Common myeloid progenitor, CD34-positive (primary cell): ENCODE data around the gene ABHD12B.
A peak's percentile ranks its signal among the peaks of the same experiment; 100 is the strongest.
"Not testable (repeated sequence)": the region's sequence is repeated elsewhere in the genome, so short reads cannot be mapped to it uniquely, and the experiment has no call there.

Experiments used
- CTCF ChIA-PET: fragments of 350-600 bp; sonication (Branson Sonifier 250); formaldehyde crosslinking; loops from one replicate; lab custom pipeline; 2021; ENCODE audit warnings: antibody characterized with exemption; lab: Charles Lee
- POLR2A ChIA-PET: fragments of 350-600 bp; sonication (Branson Sonifier 250); formaldehyde crosslinking; loops from one replicate; lab custom pipeline; 2021; ENCODE audit warnings: antibody characterized with exemption; lab: Charles Lee
- DNase-seq, 3 donors: peaks; one replicate each; pipeline versions ENCODE4 v3.0.0 to v3.0.0-alpha.2; 2013
- H3K27ac ChIP-seq, 2 experiments: 1 replicate in 1 of 2; 2 replicates in 1 of 2; pipeline ENCODE4 v1.7.0; 2013; ENCODE audit warnings: inconsistent platforms in 2 of 2, low read length in 2 of 2, mild to moderate bottlenecking in 2 of 2, low read depth in 1 of 2, moderate library complexity in 1 of 2; ENCODE audit not compliant: severe bottlenecking in 2 of 2, insufficient read depth in 1 of 2, poor library complexity in 1 of 2
- H3K27me3 ChIP-seq, 5 experiments: replicated peaks in 2 of 5; 1 replicate in 3 of 5; 2 replicates in 2 of 5; pipeline versions ENCODE4 v1.6.1 to v1.7.0; 2013; ENCODE audit warnings: low read length in 4 of 5, mild to moderate bottlenecking in 2 of 5, moderate library complexity in 2 of 5, inconsistent platforms in 1 of 5; ENCODE audit not compliant: insufficient read depth in 5 of 5, control insufficient read depth in 4 of 5
- H3K36me3 ChIP-seq, 4 experiments: 1 replicate in 2 of 4; 2 replicates in 2 of 4; pipeline versions ENCODE4 v1.6.1 to v1.7.0; 2013; ENCODE audit warnings: low read length in 3 of 4, control low read depth in 1 of 4, mild to moderate bottlenecking in 1 of 4; ENCODE audit not compliant: control insufficient read depth in 4 of 4, insufficient read depth in 4 of 4
- H3K4me1 ChIP-seq, 4 experiments: 1 replicate in 3 of 4; 2 replicates in 1 of 4; pipeline versions ENCODE4 v1.6.1 to v1.7.1; 2013; ENCODE audit warnings: low read length in 3 of 4, mild to moderate bottlenecking in 3 of 4, control low read depth in 1 of 4, inconsistent platforms in 1 of 4, moderate library complexity in 1 of 4; ENCODE audit not compliant: control insufficient read depth in 4 of 4, insufficient read depth in 4 of 4; ENCODE audit errors: control extremely low read depth in 1 of 4
- H3K4me3 ChIP-seq, 7 experiments: 1 replicate in 4 of 7; 2 replicates in 3 of 7; pipeline versions ENCODE4 v1.5.1 to v1.7.0; 2013; ENCODE audit warnings: mild to moderate bottlenecking in 7 of 7, low read length in 6 of 7, moderate library complexity in 6 of 7, inconsistent platforms in 2 of 7, low read depth in 2 of 7, control low read depth in 1 of 7; ENCODE audit not compliant: insufficient read depth in 4 of 7, control insufficient read depth in 1 of 7; ENCODE audit errors: extremely low read depth in 1 of 7
- H3K9me3 ChIP-seq, 5 experiments: 1 replicate in 4 of 5; 2 replicates in 1 of 5; pipeline versions ENCODE4 v1.6.1 to v1.7.1; 2013; ENCODE audit warnings: low read length in 4 of 5, mild to moderate bottlenecking in 2 of 5, inconsistent platforms in 1 of 5, low read depth in 1 of 5, moderate library complexity in 1 of 5; ENCODE audit not compliant: control insufficient read depth in 4 of 5, insufficient read depth in 2 of 5; ENCODE audit errors: control extremely low read depth in 1 of 5
- WGBS: methylation state at CpG from one replicate; pipeline ENCODE4 v1.1.5; 2013; ENCODE audit not compliant: insufficient coverage; 5-methylcytosine and 5-hydroxymethylcytosine counted together

The ABHD12B gene

GRCh38 chr14:50919524-50919923, 47.7 kb downstream of the ABHD12B start:
- H3K4me3 ChIP-seq, POLR2A ChIA-PET, CTCF ChIA-PET, H3K27ac ChIP-seq, H3K27me3 ChIP-seq, H3K9me3 ChIP-seq, DNase-seq, H3K4me1 ChIP-seq: not testable (repeated sequence)
- 100% methylated on average over 2 of the region's 5 CpGs for WGBS
- H3K36me3 ChIP-seq = peaks cover 20 to 86% (median 61%) of the 10 kb centered on the region in 4 experiments

- no peaks in the 10 kb centered on the region for H3K9me3 ChIP-seq
- no peaks in the 10 kb centered on the region for H3K27me3 ChIP-seq
- H3K4me3 ChIP-seq = no peak overlapping the region
- CTCF ChIA-PET = no interaction called here
- WGBS = 95% methylated on average over 7 of the region's 9 CpGs
- no peak for DNase-seq
- peaks cover 5 to 9% (median 8%) of the 10 kb centered on the region in 4 experiments for H3K4me1 ChIP-seq
- POLR2A ChIA-PET = no interaction called here
- peaks cover 17 to 83% (median 53%) of the 10 kb centered on the region in 4 experiments for H3K36me3 ChIP-seq
- no peak overlapping the region for H3K27ac ChIP-seq
Observed at GRCh38 chr14:50920482-50921230, 48.8 kb downstream of the ABHD12B start.

GRCh38 chr14:50922803-50923202, 51.0 kb downstream of the ABHD12B start:
- no peaks in the 10 kb centered on the region for H3K9me3 ChIP-seq
- DNase-seq = no peak
- no peak overlapping the region for H3K4me3 ChIP-seq
- no CpG with 5 or more reads among the region's 2 CpGs for WGBS
- H3K4me1 ChIP-seq = peaks cover 17 to 26% (median 25%) of the 10 kb centered on the region in 4 experiments
- no peaks in the 10 kb centered on the region for H3K27me3 ChIP-seq
- ChIA-PET POLR2A (no interaction called here), CTCF (interaction anchor here (0.8 kb wide), 1 partner anchor 38 kb away, joined by 3 read pairs; no protein-coding TSS in a partner anchor)
- H3K36me3 ChIP-seq = peaks cover 16 to 63% (median 33%) of the 10 kb centered on the region in 4 experiments
- H3K27ac ChIP-seq = no peak overlapping the region

GRCh38 chr14:50924236-50924635, 52.4 kb downstream of the ABHD12B start:
- no peak overlapping the region for H3K27ac ChIP-seq
- no peak overlapping the region for H3K4me3 ChIP-seq
- peaks cover 26 to 40% (median 35%) of the 10 kb centered on the region in 4 experiments for H3K4me1 ChIP-seq
- H3K36me3 ChIP-seq = peaks cover 13 to 52% (median 25%) of the 10 kb centered on the region in 4 experiments
- WGBS = 99% methylated on average over 5 of the region's 6 CpGs
- ChIA-PET CTCF (interaction anchor here (0.9 kb wide), 1 partner anchor 18 kb away, joined by 3 read pairs; no protein-coding TSS in a partner anchor), POLR2A (interaction anchor here (0.6 kb wide), 1 partner anchor 13 kb away, joined by 3 read pairs; no protein-coding TSS in a partner anchor)
- no peaks in the 10 kb centered on the region for H3K9me3 ChIP-seq
- DNase-seq = no peak
- no peaks in the 10 kb centered on the region for H3K27me3 ChIP-seq

- no peak overlapping the region for H3K4me3 ChIP-seq
- DNase-seq = no peak
- ChIA-PET CTCF (interaction anchor here (0.9 to 2.1 kb wide), 4 partner anchors 9 to 67 kb away, joined by 3 to 8 read pairs (median 4); no protein-coding TSS in a partner anchor), POLR2A (no interaction called here)
- WGBS = 100% methylated on average over 1 of the region's 4 CpGs
- H3K27ac ChIP-seq = peak overlapping the region in 1 of 2 experiments; percentile 35
- peaks cover 28 to 44% (median 35%) of the 10 kb centered on the region in 4 experiments for H3K4me1 ChIP-seq
- peaks cover 14 to 49% (median 25%) of the 10 kb centered on the region in 4 experiments for H3K36me3 ChIP-seq
- H3K27me3 ChIP-seq = no peaks in the 10 kb centered on the region
- H3K9me3 ChIP-seq = no peaks in the 10 kb centered on the region
Observed at GRCh38 chr14:50924843-50925242, 53.0 kb downstream of the ABHD12B start.

GRCh38 chr14:50926851-50927386, 55.1 kb downstream of the ABHD12B start:
- H3K27ac ChIP-seq = peak overlapping the region; percentile 54 to 77
- ChIA-PET CTCF (no interaction called here), POLR2A (no interaction called here)
- peak; percentile 82 to 93 (median 88) for DNase-seq
- H3K4me1 ChIP-seq = peaks cover 32 to 47% (median 35%) of the 10 kb centered on the region in 4 experiments
- H3K9me3 ChIP-seq = no peaks in the 10 kb centered on the region
- peak overlapping the region in 3 of 7 experiments; percentile 51 to 59 (median 56) for H3K4me3 ChIP-seq
- 0% methylated on average over 2 of the region's 3 CpGs for WGBS
- H3K36me3 ChIP-seq = peaks cover 8 to 51% (median 23%) of the 10 kb centered on the region in 4 experiments
- no peaks in the 10 kb centered on the region for H3K27me3 ChIP-seq
